Body of pancreas (tissue), 4 donors: ENCODE data around the gene RERG.

ENCODE experiments used
- CTCF ChIP-seq, 7 experiments: fragments of 450-650 bp in 4 of 7; fragments of 200-600 bp in 3 of 7; sonication (generic) in 3 of 7; IDR thresholded peaks; one replicate each; pipeline ENCODE4 v1.5.1; 2016 to 2019; ENCODE audit warnings: antibody characterized with exemption in 7 of 7
- POLR2A ChIP-seq, 3 donors: fragments of 450-650 bp; IDR thresholded peaks; one replicate each; pipeline ENCODE4 v1.6.1; 2016; ENCODE audit warnings: antibody characterized with exemption in 3 of 3, mild to moderate bottlenecking in 2 of 3

GRCh38 chr12:15222219-15222618 lies 1.0 kb upstream of the RERG start:
- TF ChIP-seq CTCF (IDR thresholded peaks at IDR 0.05) (no peak), POLR2A (IDR thresholded peaks at IDR 0.05) (no peak)
